ENCODE measurements around the gene DMRT3. TPM values are rescaled to one million over a fixed set of nuclear protein-coding genes. Genes with fewer than 3 reads are reported as not detected.

Gene DMRT3
- total RNA-seq, 2 experiments from 2014 or later, result not detected

- H3K4me1 Mint-ChIP-seq, result peaks cover 3% of the 10 kb centered on the region
- H3K27me3 Mint-ChIP-seq, result peaks cover 79% of the 10 kb centered on the region
- peaks cover 3% of the 10 kb centered on the region for H3K9me3 Mint-ChIP-seq
- H3K36me3 Mint-ChIP-seq (ENCODE audit: low read depth), result peaks cover 3% of the 10 kb centered on the region
- peak overlapping the region; percentile 25 for H3K27ac Mint-ChIP-seq
- CTCF ChIA-PET, result no interaction called here
- no peak overlapping the region for H3K4me3 Mint-ChIP-seq
- POLR2A ChIA-PET, result no interaction called here
- DNase-seq, result no peak
Measured at GRCh38 chr9:974996-975739, 1.3 kb upstream of the DMRT3 start.

DNA sequence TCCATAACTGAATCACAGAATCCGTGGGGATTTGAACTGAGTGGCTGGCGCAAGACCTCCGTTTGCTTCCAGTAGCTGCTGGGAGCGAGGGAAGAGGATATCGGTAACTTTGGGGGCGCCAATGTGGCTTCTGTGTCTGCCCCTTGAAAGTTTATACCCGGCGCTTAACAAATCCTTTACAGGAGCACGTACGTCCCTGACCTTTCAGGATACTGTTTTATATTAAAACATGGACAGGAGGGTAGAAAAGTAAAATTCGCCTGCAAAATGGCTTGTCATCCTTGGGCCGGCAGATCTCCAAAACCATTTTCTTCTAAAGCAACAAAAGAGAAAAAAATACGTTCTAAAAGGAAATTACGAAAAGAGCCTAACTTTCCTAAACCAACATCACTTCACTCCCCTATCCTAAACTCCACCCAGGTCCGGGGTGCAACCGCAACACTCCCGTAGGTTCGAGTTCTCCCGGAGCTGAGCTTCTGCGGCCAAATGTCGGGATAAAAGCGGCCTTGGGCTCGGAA lies 656 bp upstream of the DMRT3 start:
- CTCF ChIA-PET, result no interaction called here
- peaks cover 3% of the 10 kb centered on the region for H3K4me1 Mint-ChIP-seq
- peak overlapping the region; percentile 54 for H3K27ac Mint-ChIP-seq
- H3K27me3 Mint-ChIP-seq, result peaks cover 79% of the 10 kb centered on the region
- no peak for DNase-seq
- POLR2A ChIA-PET, result no interaction called here
- H3K36me3 Mint-ChIP-seq (ENCODE audit: low read depth), result peaks cover 3% of the 10 kb centered on the region
- no peak overlapping the region for H3K4me3 Mint-ChIP-seq
- no peaks in the 10 kb centered on the region for H3K9me3 Mint-ChIP-seq

DNA sequence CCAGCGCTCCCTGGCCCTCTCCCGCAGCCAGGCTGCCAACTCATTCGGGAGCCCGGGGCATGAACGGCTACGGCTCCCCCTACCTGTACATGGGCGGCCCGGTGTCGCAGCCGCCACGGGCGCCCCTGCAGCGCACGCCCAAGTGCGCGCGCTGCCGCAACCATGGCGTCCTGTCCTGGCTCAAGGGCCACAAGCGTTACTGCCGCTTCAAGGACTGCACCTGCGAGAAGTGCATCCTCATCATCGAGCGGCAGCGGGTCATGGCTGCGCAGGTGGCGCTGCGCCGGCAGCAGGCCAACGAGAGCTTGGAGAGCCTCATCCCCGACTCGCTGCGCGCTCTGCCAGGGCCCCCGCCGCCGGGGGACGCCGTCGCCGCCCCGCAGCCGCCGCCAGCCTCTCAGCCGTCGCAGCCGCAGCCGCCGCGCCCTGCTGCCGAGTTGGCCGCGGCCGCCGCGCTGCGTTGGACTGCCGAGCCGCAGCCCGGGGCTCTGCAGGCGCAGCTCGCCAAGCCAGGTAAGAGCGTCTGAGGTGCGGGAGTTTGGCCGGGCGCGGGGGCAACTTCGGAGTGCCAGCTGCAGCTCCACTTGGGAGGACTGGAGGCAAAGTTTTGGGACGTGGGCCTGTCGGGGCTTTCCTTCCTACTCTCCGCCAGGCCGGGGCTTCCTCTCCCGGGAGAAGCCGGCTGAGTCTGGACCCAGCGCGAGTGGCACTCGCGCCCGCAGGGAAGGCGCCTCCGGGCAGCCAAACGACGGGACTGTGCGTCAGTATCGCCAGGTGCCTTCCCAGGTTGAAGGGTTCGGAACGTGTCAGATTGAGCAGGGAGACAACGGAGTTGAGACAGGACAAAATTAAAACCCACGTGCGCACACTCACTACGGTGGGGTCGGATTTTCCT lies 735 bp downstream of the DMRT3 start:
- H3K9me3 Mint-ChIP-seq, result no peaks in the 10 kb centered on the region
- no peak for DNase-seq
- peaks cover 3% of the 10 kb centered on the region for H3K36me3 Mint-ChIP-seq (ENCODE audit: low read depth)
- no peak overlapping the region for H3K4me3 Mint-ChIP-seq
- H3K27me3 Mint-ChIP-seq, result peaks cover 83% of the 10 kb centered on the region
- H3K27ac Mint-ChIP-seq, result no peak overlapping the region
- peaks cover 3% of the 10 kb centered on the region for H3K4me1 Mint-ChIP-seq
- ChIA-PET CTCF (interaction anchor here (0.6 kb wide), 1 partner anchor 24 kb away, joined by 3 read pairs; no protein-coding TSS in a partner anchor), POLR2A (no interaction called here)

GRCh38 chr9:977838-978830 lies 1.7 kb downstream of the DMRT3 start:
- ChIA-PET CTCF (interaction anchor here (0.6 to 1.2 kb wide), 2 partner anchors 31 to 35 kb away, joined by 3 to 5 read pairs; no protein-coding TSS in a partner anchor), POLR2A (no interaction called here)
- Mint-ChIP-seq H3K4me1 (peaks cover 3% of the 10 kb centered on the region), H3K9me3 (no peaks in the 10 kb centered on the region), H3K27ac (no peak overlapping the region), H3K27me3 (peaks cover 85% of the 10 kb centered on the region), H3K36me3 (ENCODE audit: low read depth) (peaks cover 3% of the 10 kb centered on the region), H3K4me3 (no peak overlapping the region)
- DNase-seq, result no peak

DNA sequence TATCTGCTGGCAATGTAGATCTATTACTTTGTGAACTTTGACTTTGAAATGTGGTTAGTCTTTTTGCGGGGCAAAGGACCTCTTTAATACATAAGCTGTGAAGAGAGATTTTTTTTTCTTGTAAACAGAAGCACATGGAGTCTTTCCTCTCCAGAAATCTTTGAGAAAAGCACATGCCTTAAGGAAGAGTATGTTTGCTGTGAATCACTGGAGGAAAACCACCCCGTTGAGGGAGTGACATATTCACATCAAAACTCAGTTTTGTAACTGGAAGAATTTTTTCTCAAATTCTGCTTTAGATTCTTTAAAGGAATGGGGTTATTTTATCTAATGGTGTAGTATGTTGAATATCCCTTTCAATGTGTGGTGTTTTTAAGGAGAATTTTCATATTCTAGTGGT lies 3.5 kb downstream of the DMRT3 start:
- CTCF ChIA-PET, result interaction anchor here (1.0 to 1.1 kb wide), 2 partner anchors 9 to 18 kb away, joined by 3 read pairs; no protein-coding TSS in a partner anchor
- POLR2A ChIA-PET, result no interaction called here
- peaks cover 3% of the 10 kb centered on the region for H3K4me1 Mint-ChIP-seq
- no peak for DNase-seq
- peaks cover 3% of the 10 kb centered on the region for H3K36me3 Mint-ChIP-seq (ENCODE audit: low read depth)
- no peaks in the 10 kb centered on the region for H3K9me3 Mint-ChIP-seq
- no peak overlapping the region for H3K27ac Mint-ChIP-seq
- no peak overlapping the region for H3K4me3 Mint-ChIP-seq
- peaks cover 79% of the 10 kb centered on the region for H3K27me3 Mint-ChIP-seq

- Mint-ChIP-seq H3K27ac (no peak overlapping the region), H3K9me3 (no peaks in the 10 kb centered on the region), H3K4me3 (no peak overlapping the region), H3K27me3 (peaks cover 76% of the 10 kb centered on the region), H3K36me3 (ENCODE audit: low read depth) (peaks cover 3% of the 10 kb centered on the region), H3K4me1 (peaks cover 3% of the 10 kb centered on the region)
- no peak for DNase-seq
- CTCF ChIA-PET, result interaction anchor here (1.0 to 1.3 kb wide), 2 partner anchors 8 to 30 kb away, joined by 3 read pairs; no protein-coding TSS in a partner anchor
- POLR2A ChIA-PET, result no interaction called here
Measured at GRCh38 chr9:980640-981039, 4.2 kb downstream of the DMRT3 start.

DNA sequence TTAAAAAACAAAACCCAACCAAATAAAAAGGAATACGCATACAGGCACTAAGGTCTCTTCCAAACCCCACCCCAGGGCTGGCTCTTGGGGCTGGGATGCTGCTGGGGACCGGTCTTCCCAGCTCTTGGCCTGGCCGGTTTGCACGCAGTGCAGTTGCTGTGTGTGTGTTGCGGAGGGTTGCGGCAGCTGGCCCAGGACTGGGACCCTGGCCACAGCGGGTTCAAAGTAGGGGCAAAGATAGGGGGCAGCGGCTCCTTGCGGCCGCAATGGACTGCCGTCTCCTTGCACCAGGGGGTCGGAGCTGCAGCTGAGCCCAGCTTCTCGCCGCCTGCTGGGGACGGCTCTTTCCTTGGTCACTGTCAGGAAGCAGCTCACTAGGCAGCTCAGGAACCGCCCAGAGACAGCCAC lies 5.0 kb downstream of the DMRT3 start:
- no peaks in the 10 kb centered on the region for H3K36me3 Mint-ChIP-seq (ENCODE audit: low read depth)
- no peak overlapping the region for H3K4me3 Mint-ChIP-seq
- ChIA-PET CTCF (interaction anchor here (0.6 to 1.3 kb wide), 3 partner anchors 14 to 622 kb away, joined by 3 to 4 read pairs (median 3); no protein-coding TSS in a partner anchor), POLR2A (no interaction called here)
- no peaks in the 10 kb centered on the region for H3K4me1 Mint-ChIP-seq
- peaks cover 74% of the 10 kb centered on the region for H3K27me3 Mint-ChIP-seq
- DNase-seq, result no peak
- H3K9me3 Mint-ChIP-seq, result no peaks in the 10 kb centered on the region
- H3K27ac Mint-ChIP-seq, result no peak overlapping the region

DNA sequence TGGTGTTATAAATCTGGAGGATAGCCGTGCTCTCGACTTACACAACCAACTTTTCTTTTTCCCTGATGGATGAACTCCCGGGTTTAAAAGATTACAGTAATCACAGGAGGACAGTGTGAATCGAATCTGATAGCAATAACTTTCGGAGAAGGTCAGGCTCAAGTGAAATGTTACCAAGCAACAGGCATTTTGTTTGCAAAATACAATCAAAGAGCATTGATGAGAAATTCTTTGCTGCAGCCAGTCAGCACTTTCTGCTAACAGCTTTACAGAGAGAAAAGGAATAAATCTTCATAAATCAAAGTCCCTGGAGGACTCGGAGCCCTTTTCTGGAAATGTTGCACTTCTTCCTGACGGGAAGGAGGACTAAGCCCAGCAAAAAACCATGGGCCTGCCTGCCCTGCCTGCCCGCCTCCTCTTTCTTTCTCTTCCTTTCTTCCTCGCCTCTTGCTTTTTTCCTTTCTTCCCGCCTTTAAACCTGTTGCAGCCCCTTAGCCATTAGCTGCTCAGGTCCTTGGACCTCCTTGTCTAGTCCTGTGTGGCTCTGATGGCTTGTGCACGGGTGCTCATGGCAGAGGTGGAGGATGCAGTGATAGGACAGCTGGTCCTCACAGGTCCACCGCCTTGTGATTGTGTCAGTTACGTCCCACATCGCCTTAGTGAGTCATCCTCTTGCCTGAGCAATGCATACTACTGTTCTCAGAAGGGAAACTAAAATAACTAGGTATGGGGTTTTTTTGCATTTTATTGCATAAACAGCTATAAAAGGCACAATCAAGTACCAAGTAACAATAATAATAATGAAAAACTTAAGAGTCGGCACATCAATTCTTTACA lies 6.2 kb downstream of the DMRT3 start:
- Mint-ChIP-seq H3K27ac (no peak overlapping the region), H3K9me3 (no peaks in the 10 kb centered on the region), H3K4me3 (no peak overlapping the region), H3K4me1 (no peaks in the 10 kb centered on the region), H3K36me3 (ENCODE audit: low read depth) (no peaks in the 10 kb centered on the region), H3K27me3 (peaks cover 80% of the 10 kb centered on the region)
- ChIA-PET CTCF (interaction anchor here (0.6 to 0.8 kb wide), 2 partner anchors 15 to 83 kb away, joined by 3 to 4 read pairs; no protein-coding TSS in a partner anchor), POLR2A (no interaction called here)
- no peak for DNase-seq

- Mint-ChIP-seq H3K27ac (peak overlapping the region; percentile 16), H3K9me3 (no peaks in the 10 kb centered on the region), H3K27me3 (peaks cover 21% of the 10 kb centered on the region), H3K4me3 (no peak overlapping the region), H3K36me3 (ENCODE audit: low read depth) (no peaks in the 10 kb centered on the region), H3K4me1 (peaks cover 8% of the 10 kb centered on the region)
- POLR2A ChIA-PET, result no interaction called here
- CTCF ChIA-PET, result no interaction called here
- DNase-seq, result no peak
Measured at GRCh38 chr9:994005-994404, 17.6 kb downstream of the DMRT3 start.

DNA sequence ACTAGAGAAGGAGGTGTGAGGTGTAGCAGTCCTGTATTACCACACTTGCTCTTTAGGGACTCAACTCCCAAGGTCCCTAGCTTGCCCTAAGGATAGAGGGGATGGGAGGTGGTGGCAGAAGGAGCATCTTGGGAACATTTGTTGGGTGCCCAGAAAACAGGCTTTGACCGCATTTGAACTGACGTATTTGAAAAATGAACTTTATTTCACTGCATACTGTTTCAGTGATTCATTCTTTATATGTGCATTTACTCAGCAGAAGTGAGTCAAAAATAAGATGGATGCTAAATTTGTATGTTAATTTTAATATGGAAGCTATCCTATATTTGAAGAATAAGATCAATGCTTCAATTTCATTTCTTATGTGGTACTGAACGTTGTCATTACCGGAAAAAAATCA lies 18.7 kb downstream of the DMRT3 start:
- POLR2A ChIA-PET, result no interaction called here
- CTCF ChIA-PET, result no interaction called here
- H3K27me3 Mint-ChIP-seq, result peaks cover 18% of the 10 kb centered on the region

GRCh38 chr9:995781-996180 lies 19.3 kb downstream of the DMRT3 start:
- Mint-ChIP-seq H3K9me3 (no peaks in the 10 kb centered on the region), H3K27ac (no peak overlapping the region), H3K4me3 (no peak overlapping the region), H3K36me3 (ENCODE audit: low read depth) (no peaks in the 10 kb centered on the region), H3K4me1 (peaks cover 8% of the 10 kb centered on the region), H3K27me3 (peaks cover 18% of the 10 kb centered on the region)
- POLR2A ChIA-PET, result no interaction called here
- DNase-seq, result no peak
- CTCF ChIA-PET, result no interaction called here

More for the DNA sequence above, 18.7 kb downstream of the DMRT3 start:
- Mint-ChIP-seq H3K9me3 (no peaks in the 10 kb centered on the region), H3K36me3 (ENCODE audit: low read depth) (no peaks in the 10 kb centered on the region), H3K4me1 (peaks cover 8% of the 10 kb centered on the region), H3K4me3 (no peak overlapping the region), H3K27ac (no peak overlapping the region)
- DNase-seq, result no peak

Measured in activated CD4-positive, alpha-beta T cell treated with anti-CD3 and anti-CD28 coated beads, Interleukin-2, amount 10 ng/mL, durations not matched to agents 7 days and 5 days (primary cell).